GM23338 (cell line): ENCODE results near the gene BRF1.

ENCODE experiments used
- CREB1 ChIP-seq: fragments of 250-450 bp; sonication (Bioruptor Pico); IDR thresholded peaks from 2 replicates; pipeline ENCODE4 v1.5.0; 2020; ENCODE audit warnings: low read depth, mild to moderate bottlenecking, moderate library complexity
- ETS1 ChIP-seq: IDR thresholded peaks from 2 replicates; pipeline ENCODE4 v1.6.1; 2016; ENCODE audit warnings: antibody characterized with exemption
- EZH2 ChIP-seq: fragments of 200-600 bp; sonication (generic); IDR thresholded peaks from one replicate; pipeline ENCODE4 v1.8.0; 2017; ENCODE audit warnings: antibody characterized with exemption, mild to moderate bottlenecking, low read depth; ENCODE audit not compliant: unreplicated experiment
- EZH2phosphoT487 ChIP-seq: fragments of 200-600 bp; sonication (generic); IDR thresholded peaks from one replicate; pipeline ENCODE4 v1.8.1; 2018; ENCODE audit warnings: antibody characterized with exemption; ENCODE audit not compliant: unreplicated experiment
- JUNB ChIP-seq: IDR thresholded peaks from one replicate; pipeline ENCODE4 v1.6.1; 2016; ENCODE audit warnings: antibody characterized with exemption; ENCODE audit not compliant: unreplicated experiment
- NANOG ChIP-seq: IDR thresholded peaks from 2 replicates; pipeline ENCODE4 v1.6.1; 2016; ENCODE audit warnings: antibody characterized with exemption, borderline replicate concordance
- POLR2AphosphoS5 ChIP-seq: IDR thresholded peaks from 2 replicates; pipeline ENCODE4 v1.6.1; 2016; ENCODE audit warnings: antibody characterized with exemption, low read depth
- REST ChIP-seq: IDR thresholded peaks from one replicate; pipeline ENCODE4 v1.6.1; 2018; ENCODE audit warnings: antibody characterized with exemption; ENCODE audit not compliant: unreplicated experiment
- STAT1 ChIP-seq: IDR thresholded peaks from one replicate; pipeline ENCODE4 v1.6.1; 2016; ENCODE audit warnings: antibody characterized with exemption; ENCODE audit not compliant: unreplicated experiment
- ZNF114 ChIP-seq: fragments of 250-450 bp; sonication (Bioruptor Pico); IDR thresholded peaks from 2 replicates; pipeline ENCODE4 v1.5.0; 2020; ENCODE audit warnings: mild to moderate bottlenecking, moderate library complexity
- ZNF331 ChIP-seq: fragments of 250-450 bp; sonication (Bioruptor Pico); IDR thresholded peaks from 2 replicates; pipeline ENCODE4 v1.5.0; 2020; ENCODE audit warnings: low read depth, mild to moderate bottlenecking, moderate library complexity
- TF ChIP-seq, protein P1 (sequence below), 2 experiments: fragments of 200-600 bp in 1 of 2; sonication (generic) in 1 of 2; conservative IDR thresholded peaks; 2 replicates each; pipeline versions ENCODE4 v1.5.1 to v1.6.1; 2016 to 2017; ENCODE audit warnings: antibody characterized with exemption in 2 of 2, low read depth in 2 of 2, mild to moderate bottlenecking in 2 of 2, moderate library complexity in 1 of 2
- TF ChIP-seq, protein P2 (sequence below): fragments of 250-450 bp; sonication (Bioruptor Pico); IDR thresholded peaks from 2 replicates; pipeline ENCODE4 v1.5.0; 2020; ENCODE audit warnings: mild to moderate bottlenecking, moderate library complexity

DNA sequence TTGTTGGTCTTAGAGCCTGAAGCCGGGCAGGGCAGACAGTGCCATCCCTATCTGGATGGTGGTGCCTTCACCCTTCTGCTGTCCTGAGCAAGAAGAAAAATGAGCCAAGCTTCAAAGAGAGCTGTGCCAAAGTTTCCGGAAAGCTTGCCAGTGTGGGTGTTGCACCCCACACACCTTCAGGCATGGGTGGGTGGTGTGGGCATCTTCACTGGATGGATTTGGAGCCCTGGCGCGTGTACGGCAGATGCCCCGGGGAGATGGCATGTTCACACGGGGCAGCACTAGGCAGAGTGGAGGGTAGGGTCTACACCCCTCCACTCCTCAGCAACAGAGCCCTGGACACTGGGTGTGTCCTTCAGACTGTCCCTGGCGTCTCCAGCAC is 46.8 kb upstream of the BRF1 start:
- TF ChIP-seq REST = no peak
- TF ChIP-seq, protein P1, sequence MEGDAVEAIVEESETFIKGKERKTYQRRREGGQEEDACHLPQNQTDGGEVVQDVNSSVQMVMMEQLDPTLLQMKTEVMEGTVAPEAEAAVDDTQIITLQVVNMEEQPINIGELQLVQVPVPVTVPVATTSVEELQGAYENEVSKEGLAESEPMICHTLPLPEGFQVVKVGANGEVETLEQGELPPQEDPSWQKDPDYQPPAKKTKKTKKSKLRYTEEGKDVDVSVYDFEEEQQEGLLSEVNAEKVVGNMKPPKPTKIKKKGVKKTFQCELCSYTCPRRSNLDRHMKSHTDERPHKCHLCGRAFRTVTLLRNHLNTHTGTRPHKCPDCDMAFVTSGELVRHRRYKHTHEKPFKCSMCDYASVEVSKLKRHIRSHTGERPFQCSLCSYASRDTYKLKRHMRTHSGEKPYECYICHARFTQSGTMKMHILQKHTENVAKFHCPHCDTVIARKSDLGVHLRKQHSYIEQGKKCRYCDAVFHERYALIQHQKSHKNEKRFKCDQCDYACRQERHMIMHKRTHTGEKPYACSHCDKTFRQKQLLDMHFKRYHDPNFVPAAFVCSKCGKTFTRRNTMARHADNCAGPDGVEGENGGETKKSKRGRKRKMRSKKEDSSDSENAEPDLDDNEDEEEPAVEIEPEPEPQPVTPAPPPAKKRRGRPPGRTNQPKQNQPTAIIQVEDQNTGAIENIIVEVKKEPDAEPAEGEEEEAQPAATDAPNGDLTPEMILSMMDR (conservative IDR thresholded peaks at IDR 0.05; ENCODE audit: low read depth in 2 of 2) = no peak
- no peak for TF ChIP-seq POLR2AphosphoS5
- TF ChIP-seq EZH2phosphoT487 = no peak
- TF ChIP-seq EZH2 = no peak
- no peak for TF ChIP-seq ZNF331
- TF ChIP-seq ETS1 = no peak
- TF ChIP-seq ZNF114 = no peak
- TF ChIP-seq CREB1 (CRISPR knock-in tag) = no peak
- no peak for TF ChIP-seq NANOG
- no peak for TF ChIP-seq JUNB
- TF ChIP-seq STAT1 = no peak
- TF ChIP-seq, protein P2, sequence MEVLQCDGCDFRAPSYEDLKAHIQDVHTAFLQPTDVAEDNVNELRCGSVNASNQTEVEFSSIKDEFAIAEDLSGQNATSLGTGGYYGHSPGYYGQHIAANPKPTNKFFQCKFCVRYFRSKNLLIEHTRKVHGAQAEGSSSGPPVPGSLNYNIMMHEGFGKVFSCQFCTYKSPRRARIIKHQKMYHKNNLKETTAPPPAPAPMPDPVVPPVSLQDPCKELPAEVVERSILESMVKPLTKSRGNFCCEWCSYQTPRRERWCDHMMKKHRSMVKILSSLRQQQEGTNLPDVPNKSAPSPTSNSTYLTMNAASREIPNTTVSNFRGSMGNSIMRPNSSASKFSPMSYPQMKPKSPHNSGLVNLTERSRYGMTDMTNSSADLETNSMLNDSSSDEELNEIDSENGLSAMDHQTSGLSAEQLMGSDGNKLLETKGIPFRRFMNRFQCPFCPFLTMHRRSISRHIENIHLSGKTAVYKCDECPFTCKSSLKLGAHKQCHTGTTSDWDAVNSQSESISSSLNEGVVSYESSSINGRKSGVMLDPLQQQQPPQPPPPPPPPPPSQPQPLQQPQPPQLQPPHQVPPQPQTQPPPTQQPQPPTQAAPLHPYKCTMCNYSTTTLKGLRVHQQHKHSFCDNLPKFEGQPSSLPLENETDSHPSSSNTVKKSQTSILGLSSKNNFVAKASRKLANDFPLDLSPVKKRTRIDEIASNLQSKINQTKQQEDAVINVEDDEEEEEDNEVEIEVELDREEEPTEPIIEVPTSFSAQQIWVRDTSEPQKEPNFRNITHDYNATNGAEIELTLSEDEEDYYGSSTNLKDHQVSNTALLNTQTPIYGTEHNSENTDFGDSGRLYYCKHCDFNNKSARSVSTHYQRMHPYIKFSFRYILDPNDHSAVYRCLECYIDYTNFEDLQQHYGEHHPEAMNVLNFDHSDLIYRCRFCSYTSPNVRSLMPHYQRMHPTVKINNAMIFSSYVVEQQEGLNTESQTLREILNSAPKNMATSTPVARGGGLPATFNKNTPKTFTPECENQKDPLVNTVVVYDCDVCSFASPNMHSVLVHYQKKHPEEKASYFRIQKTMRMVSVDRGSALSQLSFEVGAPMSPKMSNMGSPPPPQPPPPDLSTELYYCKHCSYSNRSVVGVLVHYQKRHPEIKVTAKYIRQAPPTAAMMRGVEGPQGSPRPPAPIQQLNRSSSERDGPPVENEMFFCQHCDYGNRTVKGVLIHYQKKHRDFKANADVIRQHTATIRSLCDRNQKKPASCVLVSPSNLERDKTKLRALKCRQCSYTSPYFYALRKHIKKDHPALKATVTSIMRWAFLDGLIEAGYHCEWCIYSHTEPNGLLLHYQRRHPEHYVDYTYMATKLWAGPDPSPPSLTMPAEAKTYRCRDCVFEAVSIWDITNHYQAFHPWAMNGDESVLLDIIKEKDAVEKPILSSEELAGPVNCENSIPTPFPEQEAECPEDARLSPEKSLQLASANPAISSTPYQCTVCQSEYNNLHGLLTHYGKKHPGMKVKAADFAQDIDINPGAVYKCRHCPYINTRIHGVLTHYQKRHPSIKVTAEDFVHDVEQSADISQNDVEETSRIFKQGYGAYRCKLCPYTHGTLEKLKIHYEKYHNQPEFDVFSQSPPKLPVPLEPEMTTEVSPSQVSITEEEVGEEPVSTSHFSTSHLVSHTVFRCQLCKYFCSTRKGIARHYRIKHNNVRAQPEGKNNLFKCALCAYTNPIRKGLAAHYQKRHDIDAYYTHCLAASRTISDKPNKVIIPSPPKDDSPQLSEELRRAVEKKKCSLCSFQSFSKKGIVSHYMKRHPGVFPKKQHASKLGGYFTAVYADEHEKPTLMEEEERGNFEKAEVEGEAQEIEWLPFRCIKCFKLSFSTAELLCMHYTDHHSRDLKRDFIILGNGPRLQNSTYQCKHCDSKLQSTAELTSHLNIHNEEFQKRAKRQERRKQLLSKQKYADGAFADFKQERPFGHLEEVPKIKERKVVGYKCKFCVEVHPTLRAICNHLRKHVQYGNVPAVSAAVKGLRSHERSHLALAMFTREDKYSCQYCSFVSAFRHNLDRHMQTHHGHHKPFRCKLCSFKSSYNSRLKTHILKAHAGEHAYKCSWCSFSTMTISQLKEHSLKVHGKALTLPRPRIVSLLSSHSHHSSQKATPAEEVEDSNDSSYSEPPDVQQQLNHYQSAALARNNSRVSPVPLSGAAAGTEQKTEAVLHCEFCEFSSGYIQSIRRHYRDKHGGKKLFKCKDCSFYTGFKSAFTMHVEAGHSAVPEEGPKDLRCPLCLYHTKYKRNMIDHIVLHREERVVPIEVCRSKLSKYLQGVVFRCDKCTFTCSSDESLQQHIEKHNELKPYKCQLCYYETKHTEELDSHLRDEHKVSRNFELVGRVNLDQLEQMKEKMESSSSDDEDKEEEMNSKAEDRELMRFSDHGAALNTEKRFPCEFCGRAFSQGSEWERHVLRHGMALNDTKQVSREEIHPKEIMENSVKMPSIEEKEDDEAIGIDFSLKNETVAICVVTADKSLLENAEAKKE = no peak
